Dendritic cell treated with granulocyte-macrophage colony-stimulating factor and Interleukin-4, amounts not matched to agents 40 ng/mL and 50 ng/mL, for 4 days (primary cell): ENCODE results near the gene PUSL1.

Experiments
- H3K27ac Mint-ChIP-seq: one replicate; pipeline ENCODE4 v1.8.0; 2022; ENCODE audit warnings: mild to moderate bottlenecking, mixed read lengths
- H3K27me3 Mint-ChIP-seq: one replicate; pipeline ENCODE4 v1.8.0; 2022; ENCODE audit warnings: mild to moderate bottlenecking, mixed read lengths
- H3K36me3 Mint-ChIP-seq: one replicate; pipeline ENCODE4 v1.8.0; 2022; ENCODE audit warnings: low read depth, mixed read lengths
- H3K4me1 Mint-ChIP-seq: one replicate; pipeline ENCODE4 v1.8.0; 2022; ENCODE audit warnings: low read depth, mixed read lengths
- H3K4me3 Mint-ChIP-seq: one replicate; pipeline ENCODE4 v1.8.0; 2022; ENCODE audit warnings: mild to moderate bottlenecking, moderate library complexity, mixed read lengths
- H3K9me3 Mint-ChIP-seq: one replicate; pipeline ENCODE4 v1.8.0; 2022; ENCODE audit warnings: mixed read lengths
- intact Hi-C: fragments of 100-400 bp; cut with micrococcal nuclease; formaldehyde crosslinking; loops from one replicate; pipeline ENCODE4 v1.15.0; 2022

The PUSL1 gene

GRCh38 chr1:1324524-1325287 lies 16.3 kb downstream of the PUSL1 start, which contains the start of the genes CPTP and INTS11:
Gene CPTP, plus strand, starts transcription at chr1:1324802. Its CDS starts 2,109 bp downstream, at chr1:1326911.
Gene INTS11, minus strand, starts transcription at chr1:1324660. Its CDS starts 52 bp downstream, at chr1:1324608.
- peaks cover 64% of the 10 kb centered on the region for H3K36me3 Mint-ChIP-seq
- intact Hi-C loops: loop anchor here (2.0 kb wide), 1 partner anchor 16 kb away; the partner anchor contains the start of gene PUSL1
- H3K9me3 Mint-ChIP-seq: no peaks in the 10 kb centered on the region
- no peaks in the 10 kb centered on the region for H3K27me3 Mint-ChIP-seq
- H3K27ac Mint-ChIP-seq: peak within 1 kb of the TSS; percentile 76
- peak within 1 kb of the TSS; percentile 80 for H3K4me3 Mint-ChIP-seq
- H3K4me1 Mint-ChIP-seq: peaks cover 43% of the 10 kb centered on the region

- Mint-ChIP-seq H3K4me3 (peak overlapping the region; percentile 77), H3K4me1 (peaks cover 43% of the 10 kb centered on the region), H3K36me3 (peaks cover 56% of the 10 kb centered on the region), H3K27ac (peak overlapping the region; percentile 76), H3K9me3 (no peaks in the 10 kb centered on the region), H3K27me3 (no peaks in the 10 kb centered on the region)
- intact Hi-C loops: loop anchor here (2.0 kb wide), 1 partner anchor 17 kb away; the partner anchor contains the start of gene PUSL1
Measured at GRCh38 chr1:1325288-1326074, 17.1 kb downstream of the PUSL1 start.

- no peak overlapping the region for H3K27ac Mint-ChIP-seq
- no peaks in the 10 kb centered on the region for H3K27me3 Mint-ChIP-seq
- intact Hi-C loops: no loop called here
Measured at GRCh38 chr1:1326075-1326605, 17.7 kb downstream of the PUSL1 start.

GRCh38 chr1:1327291-1327690 lies 18.9 kb downstream of the PUSL1 start:
- no peak overlapping the region for H3K4me3 Mint-ChIP-seq
- peaks cover 45% of the 10 kb centered on the region for H3K36me3 Mint-ChIP-seq
- H3K27ac Mint-ChIP-seq: no peak overlapping the region
- H3K4me1 Mint-ChIP-seq: peaks cover 28% of the 10 kb centered on the region
- H3K27me3 Mint-ChIP-seq: no peaks in the 10 kb centered on the region
- intact Hi-C loops: no loop called here
- H3K9me3 Mint-ChIP-seq: no peaks in the 10 kb centered on the region

More at GRCh38 chr1:1326075-1326605, 17.7 kb downstream of the PUSL1 start:
- peaks cover 38% of the 10 kb centered on the region for H3K4me1 Mint-ChIP-seq
- H3K4me3 Mint-ChIP-seq: peak overlapping the region; percentile 77
- peaks cover 50% of the 10 kb centered on the region for H3K36me3 Mint-ChIP-seq
- H3K9me3 Mint-ChIP-seq: no peaks in the 10 kb centered on the region

- no peaks in the 10 kb centered on the region for H3K27me3 Mint-ChIP-seq
- no peaks in the 10 kb centered on the region for H3K9me3 Mint-ChIP-seq
- H3K27ac Mint-ChIP-seq: no peak overlapping the region
- intact Hi-C loops: no loop called here
- H3K4me3 Mint-ChIP-seq: no peak overlapping the region
- peaks cover 38% of the 10 kb centered on the region for H3K36me3 Mint-ChIP-seq
- peaks cover 18% of the 10 kb centered on the region for H3K4me1 Mint-ChIP-seq
Measured at GRCh38 chr1:1328254-1328653, 19.9 kb downstream of the PUSL1 start.

GRCh38 chr1:1329304-1330210 lies 21.2 kb downstream of the PUSL1 start:
- peaks cover 41% of the 10 kb centered on the region for H3K36me3 Mint-ChIP-seq
- H3K4me3 Mint-ChIP-seq: no peak overlapping the region
- intact Hi-C loops: no loop called here
- no peaks in the 10 kb centered on the region for H3K9me3 Mint-ChIP-seq
- peaks cover 12% of the 10 kb centered on the region for H3K4me1 Mint-ChIP-seq
- no peak overlapping the region for H3K27ac Mint-ChIP-seq
- H3K27me3 Mint-ChIP-seq: no peaks in the 10 kb centered on the region

- H3K27me3 Mint-ChIP-seq: no peaks in the 10 kb centered on the region
- H3K9me3 Mint-ChIP-seq: no peaks in the 10 kb centered on the region
- H3K27ac Mint-ChIP-seq: no peak overlapping the region
- H3K4me1 Mint-ChIP-seq: peaks cover 9% of the 10 kb centered on the region
- intact Hi-C loops: no loop called here
- H3K36me3 Mint-ChIP-seq: peaks cover 49% of the 10 kb centered on the region
- H3K4me3 Mint-ChIP-seq: no peak overlapping the region
Measured at GRCh38 chr1:1330366-1331067, 22.1 kb downstream of the PUSL1 start.

- intact Hi-C loops: no loop called here
- Mint-ChIP-seq H3K27ac (no peak within 1 kb of the TSS), H3K36me3 (peaks cover 56% of the 10 kb centered on the region), H3K4me3 (no peak within 1 kb of the TSS), H3K27me3 (no peaks in the 10 kb centered on the region), H3K4me1 (peaks cover 1% of the 10 kb centered on the region), H3K9me3 (no peaks in the 10 kb centered on the region)
Measured at GRCh38 chr1:1331068-1331965, 22.9 kb downstream of the PUSL1 start, which contains the start of gene TAS1R3. Gene TAS1R3, plus strand, starts transcription at chr1:1331280. Its CDS starts 66 bp downstream, at chr1:1331346.

GRCh38 chr1:1332031-1332755 lies 23.8 kb downstream of the PUSL1 start:
- intact Hi-C loops: no loop called here
- Mint-ChIP-seq H3K4me1 (no peaks in the 10 kb centered on the region), H3K4me3 (no peak overlapping the region), H3K27ac (no peak overlapping the region), H3K9me3 (no peaks in the 10 kb centered on the region), H3K27me3 (no peaks in the 10 kb centered on the region), H3K36me3 (peaks cover 56% of the 10 kb centered on the region)

- no peak overlapping the region for H3K27ac Mint-ChIP-seq
- intact Hi-C loops: no loop called here
- H3K36me3 Mint-ChIP-seq: peaks cover 56% of the 10 kb centered on the region
- H3K9me3 Mint-ChIP-seq: no peaks in the 10 kb centered on the region
- no peaks in the 10 kb centered on the region for H3K27me3 Mint-ChIP-seq
- no peaks in the 10 kb centered on the region for H3K4me1 Mint-ChIP-seq
- no peak overlapping the region for H3K4me3 Mint-ChIP-seq
Measured at GRCh38 chr1:1332774-1333480, 24.5 kb downstream of the PUSL1 start.

GRCh38 chr1:1333551-1334241 lies 25.3 kb downstream of the PUSL1 start:
- H3K4me1 Mint-ChIP-seq: no peaks in the 10 kb centered on the region
- no peaks in the 10 kb centered on the region for H3K27me3 Mint-ChIP-seq
- no peak overlapping the region for H3K4me3 Mint-ChIP-seq
- no peak overlapping the region for H3K27ac Mint-ChIP-seq
- H3K9me3 Mint-ChIP-seq: no peaks in the 10 kb centered on the region
- H3K36me3 Mint-ChIP-seq: peaks cover 56% of the 10 kb centered on the region
- intact Hi-C loops: no loop called here
